H1 (cell line): ENCODE measurements around the gene PSMD3. TPM values are rescaled to one million over a fixed set of nuclear protein-coding genes. Genes with fewer than 3 reads are reported as not detected.

ENCODE experiments used
- CHD1 ChIP-seq: IDR thresholded peaks from 2 replicates; pipeline ENCODE4 v1.6.1; 2012; ENCODE audit warnings: low read depth, low read length, improper control_type of control experiment
- EZH2 ChIP-seq: fragments of 200-600 bp; sonication (generic); IDR thresholded peaks from 2 replicates; pipeline ENCODE4 v1.7.1; 2012; ENCODE audit warnings: low read depth, mild to moderate bottlenecking, moderate library complexity, low read length, inconsistent platforms; ENCODE audit not compliant: severe bottlenecking
- KDM1A ChIP-seq: fragments of 200-600, 300-600 bp; sonication (generic); IDR thresholded peaks from 2 replicates; pipeline ENCODE4 v1.7.1; 2016; ENCODE audit warnings: mild to moderate bottlenecking, low read length, borderline replicate concordance
- MAFK ChIP-seq: IDR thresholded peaks from 2 replicates; pipeline ENCODE4 v1.6.1; 2012; ENCODE audit warnings: low read depth, mild to moderate bottlenecking, improper control_type of control experiment, low read length
- PHF8 ChIP-seq: fragments of 200-600 bp; sonication (generic); conservative IDR thresholded peaks from 2 replicates; pipeline ENCODE4 v1.7.1; 2012; ENCODE audit warnings: low read depth, mild to moderate bottlenecking, inconsistent platforms, low read length, moderate library complexity
- SAP30 ChIP-seq: fragments of 300-600 bp; sonication (generic); IDR thresholded peaks from 2 replicates; pipeline ENCODE4 v1.7.1; 2012; ENCODE audit warnings: low read length, moderate library complexity, mild to moderate bottlenecking, inconsistent platforms; ENCODE audit not compliant: insufficient read depth, insufficient replicate concordance
- SIX5 ChIP-seq: IDR thresholded peaks from 2 replicates; pipeline ENCODE4 v1.6.1; 2011; ENCODE audit warnings: mild to moderate bottlenecking, low read depth, low read length
- TAF1 ChIP-seq: IDR thresholded peaks from 2 replicates; pipeline ENCODE4 v1.6.1; 2011; ENCODE audit warnings: mild to moderate bottlenecking, low read depth, low read length
- polyA plus RNA-seq, 7 experiments: library from polyadenylated mRNA; depleted of rRNA in 3 of 7; stranded (reverse) in 5 of 7; unstranded in 2 of 7; fragments of >200 nt in 5 of 7; fragments of 200-250 nt in 2 of 7; gene quantifications; 1 replicate in 5 of 7; 2 replicates in 1 of 7; 4 replicates in 1 of 7; pipeline versions ENCODE4 v1.2.1 to v1.2.3, GENCODE V29; 2011 to 2013; ENCODE audit warnings: missing spikeins in 2 of 7, mixed read lengths in 2 of 7
- total RNA-seq: library from RNA; stranded (reverse); fragmentation: NEBNext Ultra II Directional; extraction: Animal tissue kit (Norgen Biotek cat#: 25700); gene quantifications from 2 replicates; pipeline ENCODE4 v1.2.1, GENCODE V29; 2021
- TF ChIP-seq, protein P1 (sequence below): IDR thresholded peaks from 2 replicates; pipeline ENCODE4 v1.6.1; 2012; ENCODE audit warnings: inconsistent platforms

PSMD3 gene
- total and polyA plus RNA-seq, 2 of the 8 experiments (the other 6 are each of a cell fraction or from before 2014, with no cell fraction given): 151 to 198 TPM

DNA sequence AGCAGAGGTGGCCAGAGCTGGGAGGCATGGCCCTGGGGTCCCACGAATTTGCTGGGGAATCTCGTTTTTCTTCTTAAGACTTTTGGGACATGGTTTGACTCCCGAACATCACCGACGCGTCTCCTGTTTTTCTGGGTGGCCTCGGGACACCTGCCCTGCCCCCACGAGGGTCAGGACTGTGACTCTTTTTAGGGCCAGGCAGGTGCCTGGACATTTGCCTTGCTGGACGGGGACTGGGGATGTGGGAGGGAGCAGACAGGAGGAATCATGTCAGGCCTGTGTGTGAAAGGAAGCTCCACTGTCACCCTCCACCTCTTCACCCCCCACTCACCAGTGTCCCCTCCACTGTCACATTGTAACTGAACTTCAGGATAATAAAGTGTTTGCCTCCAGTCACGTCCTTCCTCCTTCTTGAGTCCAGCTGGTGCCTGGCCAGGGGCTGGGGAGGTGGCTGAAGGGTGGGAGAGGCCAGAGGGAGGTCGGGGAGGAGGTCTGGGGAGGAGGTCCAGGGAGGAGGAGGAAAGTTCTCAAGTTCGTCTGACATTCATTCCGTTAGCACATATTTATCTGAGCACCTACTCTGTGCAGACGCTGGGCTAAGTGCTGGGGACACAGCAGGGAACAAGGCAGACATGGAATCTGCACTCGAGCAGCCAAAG lies 36.9 kb downstream of the PSMD3 start (continued):
- TF ChIP-seq, protein P1, sequence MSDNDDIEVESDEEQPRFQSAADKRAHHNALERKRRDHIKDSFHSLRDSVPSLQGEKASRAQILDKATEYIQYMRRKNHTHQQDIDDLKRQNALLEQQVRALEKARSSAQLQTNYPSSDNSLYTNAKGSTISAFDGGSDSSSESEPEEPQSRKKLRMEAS: no peak
- TF ChIP-seq PHF8 (no peak), EZH2 (no peak), TAF1 (no peak), SIX5 (no peak), MAFK (no peak), CHD1 (no peak), SAP30 (no peak), KDM1A (no peak)
